Osteoblast (primary cell): ENCODE measurements around the gene POLR2I. TPM values are rescaled to one million over a fixed set of nuclear protein-coding genes. Genes with fewer than 3 reads are reported as not detected.
"Not testable (repeated sequence)": the region's sequence is repeated elsewhere in the genome, so short reads cannot be mapped to it uniquely, and the experiment has no call there.

Source experiments
- DNase-seq: peaks from one replicate; pipeline ENCODE4 v3.0.0; 2011; ENCODE audit warnings: low spot score, mixed read lengths; ENCODE audit not compliant: insufficient read length; ENCODE audit errors: missing footprints
- H2AFZ ChIP-seq: 2 replicates; pipeline ENCODE4 v1.6.0; 2011; ENCODE audit warnings: mild to moderate bottlenecking, low read length
- H3K27ac ChIP-seq: 2 replicates; pipeline ENCODE4 v1.5.1; 2011; ENCODE audit warnings: mild to moderate bottlenecking, low read depth, low read length, moderate library complexity
- H3K27me3 ChIP-seq: 2 replicates; pipeline ENCODE4 v1.6.0; 2012; ENCODE audit warnings: mild to moderate bottlenecking, control low read depth, inconsistent platforms, low read length, moderate library complexity; ENCODE audit not compliant: insufficient read depth
- H3K36me3 ChIP-seq: 2 replicates; pipeline ENCODE4 v1.5.1; 2011; ENCODE audit warnings: mild to moderate bottlenecking, low read length, control low read depth, moderate library complexity; ENCODE audit not compliant: insufficient read depth
- H3K4me1 ChIP-seq: 2 replicates; pipeline ENCODE4 v1.5.1; 2011; ENCODE audit warnings: mild to moderate bottlenecking, low read length, control low read depth, moderate library complexity; ENCODE audit not compliant: insufficient read depth
- H3K4me2 ChIP-seq: 2 replicates; pipeline ENCODE4 v1.6.0; 2011; ENCODE audit warnings: mild to moderate bottlenecking, low read length; ENCODE audit not compliant: insufficient read depth
- H3K4me3 ChIP-seq: fragments of 200-600 bp; sonication (generic); 3 replicates; pipeline ENCODE4 v1.5.1; 2012; ENCODE audit warnings: mild to moderate bottlenecking, low read length, inconsistent platforms; ENCODE audit not compliant: insufficient read depth
- H3K79me2 ChIP-seq: 2 replicates; pipeline ENCODE4 v1.6.0; 2012; ENCODE audit warnings: mild to moderate bottlenecking, low read length, control low read depth, inconsistent platforms; ENCODE audit not compliant: insufficient read depth
- H3K9me3 ChIP-seq: 2 replicates; pipeline ENCODE4 v1.5.1; 2011; ENCODE audit warnings: low read depth, low read length, control low read depth
- H4K20me1 ChIP-seq: 2 replicates; pipeline ENCODE4 v1.6.0; 2012; ENCODE audit warnings: mild to moderate bottlenecking, low read length, control low read depth; ENCODE audit not compliant: insufficient read depth
- total RNA-seq: library from RNA; depleted of rRNA; stranded (reverse); fragments of >200 nt; gene quantifications from 2 replicates; pipeline ENCODE4 v1.2.3, GENCODE V29; 2012
- TF ChIP-seq, protein P1 (sequence below): IDR thresholded peaks from 2 replicates; pipeline ENCODE4 v1.5.1; 2011; ENCODE audit warnings: mild to moderate bottlenecking, low read depth, low read length, moderate library complexity; ENCODE audit errors: extremely low read depth

POLR2I gene
- total RNA-seq, 1 donor, result 22.4 TPM

DNA sequence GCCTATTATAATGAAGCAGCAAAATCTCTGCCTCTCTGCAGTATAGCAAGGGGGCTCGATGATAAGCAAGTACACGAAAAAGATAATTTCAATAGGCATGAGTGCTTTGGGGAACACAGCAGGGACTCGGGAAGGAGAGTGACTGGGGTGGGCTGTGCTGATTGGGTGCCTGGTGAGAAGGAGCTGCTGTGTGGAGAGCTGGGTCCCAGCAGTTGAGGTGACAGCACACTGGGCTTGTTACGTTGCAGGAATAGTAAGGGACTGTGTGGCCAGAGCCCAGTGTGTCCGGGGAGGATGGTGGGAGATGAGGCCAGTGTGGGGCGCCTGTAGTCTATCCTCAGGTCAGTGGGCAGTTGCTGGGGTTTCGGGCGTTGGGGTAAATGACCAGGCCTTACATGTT is 42.6 kb downstream of the POLR2I start:
- Histone ChIP-seq H3K27me3 (no peaks in the 10 kb centered on the region), H2AFZ (no peak overlapping the region), H4K20me1 (peaks cover 6% of the 10 kb centered on the region), H3K4me3 (no peak overlapping the region), H3K27ac (no peak overlapping the region), H3K79me2 (no peaks in the 10 kb centered on the region), H3K36me3 (peaks cover 20% of the 10 kb centered on the region), H3K4me1 (peaks cover 4% of the 10 kb centered on the region), H3K9me3 (no peaks in the 10 kb centered on the region), H3K4me2 (no peak overlapping the region)
- DNase-seq, result no peak
- TF ChIP-seq, protein P1, sequence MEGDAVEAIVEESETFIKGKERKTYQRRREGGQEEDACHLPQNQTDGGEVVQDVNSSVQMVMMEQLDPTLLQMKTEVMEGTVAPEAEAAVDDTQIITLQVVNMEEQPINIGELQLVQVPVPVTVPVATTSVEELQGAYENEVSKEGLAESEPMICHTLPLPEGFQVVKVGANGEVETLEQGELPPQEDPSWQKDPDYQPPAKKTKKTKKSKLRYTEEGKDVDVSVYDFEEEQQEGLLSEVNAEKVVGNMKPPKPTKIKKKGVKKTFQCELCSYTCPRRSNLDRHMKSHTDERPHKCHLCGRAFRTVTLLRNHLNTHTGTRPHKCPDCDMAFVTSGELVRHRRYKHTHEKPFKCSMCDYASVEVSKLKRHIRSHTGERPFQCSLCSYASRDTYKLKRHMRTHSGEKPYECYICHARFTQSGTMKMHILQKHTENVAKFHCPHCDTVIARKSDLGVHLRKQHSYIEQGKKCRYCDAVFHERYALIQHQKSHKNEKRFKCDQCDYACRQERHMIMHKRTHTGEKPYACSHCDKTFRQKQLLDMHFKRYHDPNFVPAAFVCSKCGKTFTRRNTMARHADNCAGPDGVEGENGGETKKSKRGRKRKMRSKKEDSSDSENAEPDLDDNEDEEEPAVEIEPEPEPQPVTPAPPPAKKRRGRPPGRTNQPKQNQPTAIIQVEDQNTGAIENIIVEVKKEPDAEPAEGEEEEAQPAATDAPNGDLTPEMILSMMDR, result no peak

DNA sequence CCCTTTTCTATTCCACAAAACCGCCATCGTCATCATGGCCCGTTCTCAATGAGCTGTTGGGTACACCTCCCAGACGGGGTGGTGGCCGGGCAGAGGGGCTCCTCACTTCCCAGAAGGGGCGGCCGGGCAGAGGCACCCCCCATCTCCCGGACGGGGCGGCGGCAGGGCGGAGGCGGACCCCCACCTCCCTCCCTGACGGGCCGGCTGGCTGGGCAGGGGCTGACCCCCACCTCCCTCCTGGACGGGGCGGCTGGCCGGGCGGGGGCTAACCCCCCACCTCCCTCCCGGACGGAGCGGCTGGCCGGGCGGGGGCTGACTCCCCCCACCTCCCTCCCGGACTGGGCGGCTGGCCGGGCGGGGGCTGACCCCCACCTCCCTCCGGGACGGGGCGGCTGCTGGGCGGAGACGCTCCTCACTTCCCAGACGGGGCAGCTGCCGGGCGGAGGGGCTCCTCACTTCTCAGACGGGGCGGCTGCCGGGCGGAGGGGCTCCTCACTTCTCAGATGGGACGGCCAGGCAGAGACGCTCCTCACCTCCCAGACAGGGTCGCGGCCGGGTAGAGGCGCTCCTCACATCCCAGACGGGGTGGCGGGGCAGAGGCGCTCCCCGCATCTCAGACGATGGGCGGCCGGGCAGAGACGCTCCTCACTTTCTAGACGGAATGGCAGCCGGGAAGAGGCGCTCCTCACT is 45.7 kb downstream of the POLR2I start:
- H3K27ac ChIP-seq, H3K4me2 ChIP-seq, H2AFZ ChIP-seq, H3K4me3 ChIP-seq, H3K27me3 ChIP-seq, H3K79me2 ChIP-seq, H4K20me1 ChIP-seq, DNase-seq, H3K9me3 ChIP-seq, H3K4me1 ChIP-seq: not testable (repeated sequence)
- peaks cover 28% of the 10 kb centered on the region for H3K36me3 ChIP-seq

GRCh38 chr19:36067681-36068080 is 47.0 kb downstream of the POLR2I start:
- no peak for DNase-seq
- H3K4me1 ChIP-seq, result peaks cover 4% of the 10 kb centered on the region
- H2AFZ ChIP-seq, result no peak overlapping the region
- H3K79me2 ChIP-seq, result no peaks in the 10 kb centered on the region
- no peaks in the 10 kb centered on the region for H3K9me3 ChIP-seq
- TF ChIP-seq, protein P1, result no peak
- H3K27me3 ChIP-seq, result no peaks in the 10 kb centered on the region
- peaks cover 6% of the 10 kb centered on the region for H4K20me1 ChIP-seq
- no peak overlapping the region for H3K27ac ChIP-seq
- no peak overlapping the region for H3K4me2 ChIP-seq
- peaks cover 24% of the 10 kb centered on the region for H3K36me3 ChIP-seq
- no peak overlapping the region for H3K4me3 ChIP-seq

DNA sequence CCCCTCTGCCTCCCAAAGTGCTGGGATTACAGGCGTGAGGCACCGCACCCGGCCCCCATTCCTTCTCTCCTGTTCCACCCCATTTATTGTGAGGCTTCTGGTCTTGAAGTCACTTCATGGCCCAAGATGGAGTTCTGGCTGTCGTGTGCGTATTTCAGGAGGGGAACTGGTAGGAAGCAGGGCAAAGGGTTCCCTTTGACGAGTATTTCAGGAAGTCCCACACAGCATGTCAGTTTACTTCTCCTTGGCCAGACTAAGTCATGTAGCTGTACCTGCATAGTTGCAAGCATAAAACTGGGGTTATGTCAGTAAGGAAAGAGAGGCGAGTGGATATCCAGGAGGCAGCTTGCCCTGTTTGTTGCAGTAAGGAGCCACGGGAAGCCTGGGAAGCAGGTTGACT is 49.8 kb downstream of the POLR2I start:
- H4K20me1 ChIP-seq, result no peaks in the 10 kb centered on the region
- H3K27me3 ChIP-seq, result no peaks in the 10 kb centered on the region
- H3K79me2 ChIP-seq, result peaks cover 2% of the 10 kb centered on the region
- TF ChIP-seq, protein P1, result no peak
- no peaks in the 10 kb centered on the region for H3K4me1 ChIP-seq
- H2AFZ ChIP-seq, result no peak overlapping the region
- no peak overlapping the region for H3K27ac ChIP-seq
- no peak overlapping the region for H3K4me3 ChIP-seq
- no peak overlapping the region for H3K4me2 ChIP-seq
- H3K36me3 ChIP-seq, result peaks cover 18% of the 10 kb centered on the region
- no peak for DNase-seq
- H3K9me3 ChIP-seq, result no peaks in the 10 kb centered on the region

Other genes with a start within 250 kb of the POLR2I start
- 2.1 and 3.6 TPM in 2 replicates for gene APLP1, start 246.3 kb downstream of the POLR2I start, total RNA-seq
- 4.4 and 5.8 TPM in 2 replicates for gene NFKBID, start 214.3 kb downstream of the POLR2I start, total RNA-seq
- 0.36 and 1.5 TPM in 2 replicates for gene HCST, start 212.3 kb downstream of the POLR2I start, total RNA-seq
- gene TYROBP, start 206.6 kb downstream of the POLR2I start, total RNA-seq, result 0.36 TPM in 1 of 2 replicates, not detected in the other
- 4.4 and 6.9 TPM in 2 replicates for gene LRFN3, start 178.5 kb downstream of the POLR2I start, total RNA-seq
- 15.3 and 21.0 TPM in 2 replicates for gene SDHAF1, start 119.7 kb downstream of the POLR2I start, total RNA-seq
- gene SYNE4, start 106.1 kb downstream of the POLR2I start, total RNA-seq, result under 0.01 TPM in 1 of 2 replicates, not detected in the other
- gene ALKBH6, start 100.7 kb downstream of the POLR2I start, total RNA-seq, result 8.3 and 12.3 TPM in 2 replicates
- gene CLIP3, start 82.0 kb downstream of the POLR2I start, total RNA-seq, result 13.4 and 21.2 TPM in 2 replicates
- 3.2 and 5.1 TPM in 2 replicates for gene THAP8, start 60.6 kb downstream of the POLR2I start, total RNA-seq
- 1.4 and 1.8 TPM in 2 replicates for gene WDR62, start 60.0 kb downstream of the POLR2I start, total RNA-seq
- gene OVOL3, start 3.7 kb downstream of the POLR2I start, total RNA-seq, result not detected in 2 replicates
- gene TBCB, start 593 bp upstream of the POLR2I start, total RNA-seq, result 126 and 136 TPM in 2 replicates
- 400 and 420 TPM in 2 replicates for gene CAPNS1, start 25.2 kb upstream of the POLR2I start, total RNA-seq
- gene COX7A1, start 37.6 kb upstream of the POLR2I start, total RNA-seq, result 8.3 and 13.6 TPM in 2 replicates
- 6.9 and 7.1 TPM in 2 replicates for gene ZNF565, start 99.8 kb upstream of the POLR2I start, total RNA-seq
- gene ZNF146, start 100.2 kb upstream of the POLR2I start, total RNA-seq, result 65.7 and 82.2 TPM in 2 replicates